ENCODE data around the gene DNAJB6. TPM values are rescaled to one million over a fixed set of nuclear protein-coding genes. Genes with fewer than 3 reads are reported as not detected.
A peak's percentile ranks its signal among the peaks of the same experiment; 100 is the strongest.

Gene DNAJB6
- total and polyA plus RNA-seq, 4 donors: 118 to 143 (median 128) TPM

- Histone ChIP-seq H3K4me1 (ENCODE audit: control insufficient read depth in 1 of 2, insufficient read depth in 2 of 2, low read length in 2 of 2) (no peaks in the 10 kb centered on the region), H3K36me3 (ENCODE audit: control insufficient read depth in 1 of 2, insufficient read depth in 2 of 2, low read length in 1 of 2) (no peaks in the 10 kb centered on the region), H3K27me3 (ENCODE audit: control insufficient read depth in 1 of 2, insufficient read depth in 2 of 2, low read length in 1 of 2) (no peaks in the 10 kb centered on the region), H3K9me3 (ENCODE audit: control insufficient read depth, low read length) (no peaks in the 10 kb centered on the region), H3K4me3 (ENCODE audit: low read length in 2 of 2) (no peak overlapping the region), H3K27ac (ENCODE audit: low read depth in 1 of 2, low read length in 2 of 2) (no peak overlapping the region)
- intact Hi-C loops (cut with DNase I): no loop called here
- DNase-seq (peak; percentile 6 to 17), ATAC-seq (ENCODE audit: low FRiP score) (no peak)
- 92 to 93% methylated on average over 6 of the region's 6 CpGs for WGBS, 2 donors
Measured at GRCh38 chr7:157429680-157430224, 92.9 kb downstream of the DNAJB6 start.

- H3K4me1 ChIP-seq (ENCODE audit: control insufficient read depth in 1 of 2, insufficient read depth in 2 of 2, low read length in 2 of 2): no peaks in the 10 kb centered on the region
- H3K27ac ChIP-seq (ENCODE audit: low read depth in 1 of 2, low read length in 2 of 2): no peak overlapping the region
- intact Hi-C loops (cut with DNase I): no loop called here
- ATAC-seq (ENCODE audit: low FRiP score) (no peak), DNase-seq (peak in 1 of 2 donors; percentile 21)
- H3K4me3 ChIP-seq (ENCODE audit: low read length in 2 of 2): no peak overlapping the region
- H3K36me3 ChIP-seq (ENCODE audit: control insufficient read depth in 1 of 2, insufficient read depth in 2 of 2, low read length in 1 of 2): no peaks in the 10 kb centered on the region
- H3K27me3 ChIP-seq (ENCODE audit: control insufficient read depth in 1 of 2, insufficient read depth in 2 of 2, low read length in 1 of 2): no peaks in the 10 kb centered on the region
- H3K9me3 ChIP-seq (ENCODE audit: control insufficient read depth, low read length): no peaks in the 10 kb centered on the region
- WGBS, 2 donors: 76 to 77% methylated on average over 7 of the region's 7 CpGs
Measured at GRCh38 chr7:157430721-157431120, 93.9 kb downstream of the DNAJB6 start.

GRCh38 chr7:157431173-157431950 lies 94.6 kb downstream of the DNAJB6 start:
- H3K36me3 ChIP-seq (ENCODE audit: control insufficient read depth in 1 of 2, insufficient read depth in 2 of 2, low read length in 1 of 2): no peaks in the 10 kb centered on the region
- DNase-seq (peak; percentile 30 to 77), ATAC-seq (ENCODE audit: low FRiP score) (no peak)
- no peaks in the 10 kb centered on the region for H3K27me3 ChIP-seq (ENCODE audit: control insufficient read depth in 1 of 2, insufficient read depth in 2 of 2, low read length in 1 of 2)
- intact Hi-C loops (cut with DNase I): no loop called here
- whole genome bisulfite sequencing, 2 donors: 84 to 86% methylated on average over 29 of the region's 29 CpGs
- H3K9me3 ChIP-seq (ENCODE audit: control insufficient read depth, low read length): no peaks in the 10 kb centered on the region
- H3K4me3 ChIP-seq (ENCODE audit: low read length in 2 of 2): no peak overlapping the region
- no peaks in the 10 kb centered on the region for H3K4me1 ChIP-seq (ENCODE audit: control insufficient read depth in 1 of 2, insufficient read depth in 2 of 2, low read length in 2 of 2)
- H3K27ac ChIP-seq (ENCODE audit: low read depth in 1 of 2, low read length in 2 of 2): no peak overlapping the region

- Histone ChIP-seq H3K27ac (ENCODE audit: low read depth in 1 of 2, low read length in 2 of 2) (no peak overlapping the region), H3K27me3 (ENCODE audit: control insufficient read depth in 1 of 2, insufficient read depth in 2 of 2, low read length in 1 of 2) (no peaks in the 10 kb centered on the region), H3K4me1 (ENCODE audit: control insufficient read depth in 1 of 2, insufficient read depth in 2 of 2, low read length in 2 of 2) (no peaks in the 10 kb centered on the region), H3K9me3 (ENCODE audit: control insufficient read depth, low read length) (no peaks in the 10 kb centered on the region), H3K36me3 (ENCODE audit: control insufficient read depth in 1 of 2, insufficient read depth in 2 of 2, low read length in 1 of 2) (no peaks in the 10 kb centered on the region), H3K4me3 (ENCODE audit: low read length in 2 of 2) (no peak overlapping the region)
- DNase-seq (peak in 1 of 2 donors; percentile 57), ATAC-seq (ENCODE audit: low FRiP score) (no peak)
- 69 to 74% methylated on average over 22 of the region's 22 CpGs for WGBS, 2 donors
- intact Hi-C loops (cut with DNase I): no loop called here
Measured at GRCh38 chr7:157431951-157432540, 95.2 kb downstream of the DNAJB6 start.

GRCh38 chr7:157432541-157432956 lies 95.7 kb downstream of the DNAJB6 start:
- Histone ChIP-seq H3K27ac (ENCODE audit: low read depth in 1 of 2, low read length in 2 of 2) (no peak overlapping the region), H3K27me3 (ENCODE audit: control insufficient read depth in 1 of 2, insufficient read depth in 2 of 2, low read length in 1 of 2) (no peaks in the 10 kb centered on the region), H3K4me1 (ENCODE audit: control insufficient read depth in 1 of 2, insufficient read depth in 2 of 2, low read length in 2 of 2) (no peaks in the 10 kb centered on the region), H3K9me3 (ENCODE audit: control insufficient read depth, low read length) (no peaks in the 10 kb centered on the region), H3K4me3 (ENCODE audit: low read length in 2 of 2) (peak overlapping the region in 1 of 2 donors; percentile 8), H3K36me3 (ENCODE audit: control insufficient read depth in 1 of 2, insufficient read depth in 2 of 2, low read length in 1 of 2) (no peaks in the 10 kb centered on the region)
- DNase-seq: peak in 1 of 2 donors; percentile 54
- intact Hi-C loops (cut with DNase I): no loop called here
- 11 to 16% methylated on average over 17 of the region's 17 CpGs for WGBS, 2 donors
- no peak for ATAC-seq (ENCODE audit: low FRiP score)

- peak overlapping the region in 1 of 2 donors; percentile 8 for H3K4me3 ChIP-seq (ENCODE audit: low read length in 2 of 2)
- WGBS, 2 donors: 29% methylated on average over 18 of the region's 18 CpGs
- no peaks in the 10 kb centered on the region for H3K4me1 ChIP-seq (ENCODE audit: control insufficient read depth in 1 of 2, insufficient read depth in 2 of 2, low read length in 2 of 2)
- H3K27me3 ChIP-seq (ENCODE audit: control insufficient read depth in 1 of 2, insufficient read depth in 2 of 2, low read length in 1 of 2): no peaks in the 10 kb centered on the region
- no peaks in the 10 kb centered on the region for H3K9me3 ChIP-seq (ENCODE audit: control insufficient read depth, low read length)
- ATAC-seq (ENCODE audit: low FRiP score): peak; percentile 19
- peak; percentile 42 to 72 for DNase-seq
- no peaks in the 10 kb centered on the region for H3K36me3 ChIP-seq (ENCODE audit: control insufficient read depth in 1 of 2, insufficient read depth in 2 of 2, low read length in 1 of 2)
- intact Hi-C loops (cut with DNase I): no loop called here
- H3K27ac ChIP-seq (ENCODE audit: low read depth in 1 of 2, low read length in 2 of 2): no peak overlapping the region
Measured at GRCh38 chr7:157432957-157433576, 96.3 kb downstream of the DNAJB6 start.

- 76 to 80% methylated on average over 12 of the region's 12 CpGs for WGBS, 2 donors
- Histone ChIP-seq H3K9me3 (ENCODE audit: control insufficient read depth, low read length) (no peaks in the 10 kb centered on the region), H3K4me1 (ENCODE audit: control insufficient read depth in 1 of 2, insufficient read depth in 2 of 2, low read length in 2 of 2) (no peaks in the 10 kb centered on the region), H3K27ac (ENCODE audit: low read depth in 1 of 2, low read length in 2 of 2) (no peak overlapping the region), H3K4me3 (ENCODE audit: low read length in 2 of 2) (no peak overlapping the region), H3K36me3 (ENCODE audit: control insufficient read depth in 1 of 2, insufficient read depth in 2 of 2, low read length in 1 of 2) (no peaks in the 10 kb centered on the region), H3K27me3 (ENCODE audit: control insufficient read depth in 1 of 2, insufficient read depth in 2 of 2, low read length in 1 of 2) (no peaks in the 10 kb centered on the region)
- DNase-seq: peak; percentile 7 to 46
- ATAC-seq (ENCODE audit: low FRiP score): no peak
- intact Hi-C loops (cut with DNase I): no loop called here
Measured at GRCh38 chr7:157433628-157434027, 96.8 kb downstream of the DNAJB6 start.

GRCh38 chr7:157434231-157434630 lies 97.4 kb downstream of the DNAJB6 start:
- H3K36me3 ChIP-seq (ENCODE audit: control insufficient read depth in 1 of 2, insufficient read depth in 2 of 2, low read length in 1 of 2): no peaks in the 10 kb centered on the region
- no peak overlapping the region for H3K4me3 ChIP-seq (ENCODE audit: low read length in 2 of 2)
- 90% methylated on average over 15 of the region's 15 CpGs for WGBS, 2 donors
- intact Hi-C loops (cut with DNase I): no loop called here
- H3K4me1 ChIP-seq (ENCODE audit: control insufficient read depth in 1 of 2, insufficient read depth in 2 of 2, low read length in 2 of 2): no peaks in the 10 kb centered on the region
- H3K9me3 ChIP-seq (ENCODE audit: control insufficient read depth, low read length): no peaks in the 10 kb centered on the region
- H3K27me3 ChIP-seq (ENCODE audit: control insufficient read depth in 1 of 2, insufficient read depth in 2 of 2, low read length in 1 of 2): no peaks in the 10 kb centered on the region
- ATAC-seq (ENCODE audit: low FRiP score) (no peak), DNase-seq (peak; percentile 6 to 51)
- H3K27ac ChIP-seq (ENCODE audit: low read depth in 1 of 2, low read length in 2 of 2): no peak overlapping the region
